Cardiac muscle cell (in vitro differentiated cells and primary cell): ENCODE measurements around the gene SH2D7. TPM values are rescaled to one million over a fixed set of nuclear protein-coding genes. Genes with fewer than 3 reads are reported as not detected.
A peak's percentile ranks its signal among the peaks of the same experiment; 100 is the strongest.

Experiments
- DNase-seq, 2 donors: peaks; one replicate each; pipeline versions ENCODE4 v3.0.0 to v3.0.0-alpha.2; 2010 to 2017; ENCODE audit warnings: low read depth in 1 of 2, low spot score in 1 of 2
- H3K27ac ChIP-seq: fragments of 200-600 bp; sonication (generic); 2 replicates; pipeline ENCODE4 v1.5.1; 2016
- H3K27me3 ChIP-seq: fragments of 200-600 bp; sonication (generic); 2 replicates; pipeline ENCODE4 v1.6.0; 2016; ENCODE audit warnings: control low read depth
- H3K36me3 ChIP-seq: fragments of 200-600 bp; sonication (generic); 2 replicates; pipeline ENCODE4 v1.5.1; 2016; ENCODE audit warnings: control low read depth
- H3K4me1 ChIP-seq: fragments of 200-600 bp; sonication (generic); 2 replicates; pipeline ENCODE4 v1.8.1; 2017; ENCODE audit warnings: low read depth, mild to moderate bottlenecking, mixed run types
- H3K4me3 ChIP-seq: fragments of 200-600 bp; sonication (generic); 2 replicates; pipeline ENCODE4 v1.5.1; 2016; ENCODE audit warnings: mild to moderate bottlenecking
- H3K9me3 ChIP-seq: fragments of 200-600 bp; sonication (generic); 2 replicates; pipeline ENCODE4 v1.5.1; 2017; ENCODE audit warnings: low read depth, mild to moderate bottlenecking, control low read depth
- CTCF ChIP-seq: IDR thresholded peaks from 2 replicates; pipeline ENCODE4 v1.5.1; 2012; ENCODE audit warnings: low read depth, mild to moderate bottlenecking, low read length
- polyA plus RNA-seq: library from polyadenylated mRNA; unstranded; fragments of >200 nt; fragmentation: Nextera tagmentation; extraction: Ambion mirVana; gene quantifications from 2 replicates; pipeline ENCODE4 v1.2.1, GENCODE V29; 2016
- total RNA-seq: library from RNA; depleted of rRNA; stranded (reverse); fragments of >200 nt; gene quantifications from 2 replicates; pipeline ENCODE4 v1.2.3, GENCODE V29; 2016

SH2D7 gene
- total and polyA plus RNA-seq, 2 experiments from 2014 or later, result 0.98 TPM; not detected in 1

- Histone ChIP-seq H3K4me3 (no peak overlapping the region), H3K4me1 (peaks cover 8% of the 10 kb centered on the region), H3K36me3 (no peaks in the 10 kb centered on the region), H3K9me3 (no peaks in the 10 kb centered on the region), H3K27ac (no peak overlapping the region), H3K27me3 (no peaks in the 10 kb centered on the region)
- DNase-seq, result peak; percentile 55 to 63
- TF ChIP-seq CTCF, result no peak
Observed at GRCh38 chr15:78061963-78062427, 30.4 kb upstream of the SH2D7 start.

- Histone ChIP-seq H3K9me3 (no peaks in the 10 kb centered on the region), H3K4me3 (no peak overlapping the region), H3K27ac (no peak overlapping the region), H3K27me3 (no peaks in the 10 kb centered on the region), H3K36me3 (no peaks in the 10 kb centered on the region), H3K4me1 (peaks cover 8% of the 10 kb centered on the region)
- DNase-seq, result no peak
- TF ChIP-seq CTCF, result no peak
Observed at GRCh38 chr15:78063217-78063616, 29.1 kb upstream of the SH2D7 start.

GRCh38 chr15:78063970-78064385, 28.4 kb upstream of the SH2D7 start:
- peaks cover 8% of the 10 kb centered on the region for H3K4me1 ChIP-seq

GRCh38 chr15:78064544-78064943, 27.8 kb upstream of the SH2D7 start:
- H3K27ac ChIP-seq, result no peak overlapping the region
- peaks cover 8% of the 10 kb centered on the region for H3K4me1 ChIP-seq
- no peaks in the 10 kb centered on the region for H3K9me3 ChIP-seq

More at GRCh38 chr15:78063970-78064385, 28.4 kb upstream of the SH2D7 start:
- no peaks in the 10 kb centered on the region for H3K9me3 ChIP-seq
- no peak overlapping the region for H3K4me3 ChIP-seq
- TF ChIP-seq CTCF, result no peak
- H3K36me3 ChIP-seq, result no peaks in the 10 kb centered on the region
- H3K27ac ChIP-seq, result no peak overlapping the region
- no peaks in the 10 kb centered on the region for H3K27me3 ChIP-seq
- peak in 1 of 2 donors; percentile 42 for DNase-seq

GRCh38 chr15:78065284-78065872, 27.0 kb upstream of the SH2D7 start:
- H3K4me1 ChIP-seq, result peaks cover 8% of the 10 kb centered on the region
- no peak overlapping the region for H3K4me3 ChIP-seq
- DNase-seq, result peak in 1 of 2 donors; percentile 99
- no peaks in the 10 kb centered on the region for H3K27me3 ChIP-seq
- no peaks in the 10 kb centered on the region for H3K36me3 ChIP-seq
- H3K27ac ChIP-seq, result no peak overlapping the region
- no peaks in the 10 kb centered on the region for H3K9me3 ChIP-seq
- no peak for TF ChIP-seq CTCF

More at GRCh38 chr15:78064544-78064943, 27.8 kb upstream of the SH2D7 start:
- H3K36me3 ChIP-seq, result no peaks in the 10 kb centered on the region
- no peak overlapping the region for H3K4me3 ChIP-seq
- no peak for TF ChIP-seq CTCF
- peak in 1 of 2 donors; percentile 86 for DNase-seq
- H3K27me3 ChIP-seq, result no peaks in the 10 kb centered on the region
